ENCODE measurements around the gene GYS2. TPM values are rescaled to one million over a fixed set of nuclear protein-coding genes. Genes with fewer than 3 reads are reported as not detected.

Gene GYS2
- total RNA-seq, 2 donors from 2014 or later, result not detected

DNA sequence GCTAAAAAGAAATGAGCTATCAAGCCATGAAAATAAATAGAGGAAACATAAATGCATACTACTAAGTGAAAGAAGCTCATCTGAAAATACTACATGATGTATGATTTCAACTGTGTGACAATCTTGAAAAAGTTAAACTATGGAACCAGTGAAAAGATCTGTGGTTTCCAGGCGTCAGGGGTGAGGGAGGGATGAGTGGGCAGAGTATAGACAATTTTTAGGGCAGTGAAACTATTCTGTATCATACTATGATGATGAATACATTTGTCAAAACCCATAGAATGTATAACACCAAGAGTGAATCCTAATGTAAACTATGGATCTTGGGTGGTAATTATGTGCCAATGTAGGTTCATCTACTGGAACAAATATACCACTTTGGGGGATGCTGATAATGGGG is 57.2 kb downstream of the GYS2 start:
- TF ChIP-seq, protein P1, sequence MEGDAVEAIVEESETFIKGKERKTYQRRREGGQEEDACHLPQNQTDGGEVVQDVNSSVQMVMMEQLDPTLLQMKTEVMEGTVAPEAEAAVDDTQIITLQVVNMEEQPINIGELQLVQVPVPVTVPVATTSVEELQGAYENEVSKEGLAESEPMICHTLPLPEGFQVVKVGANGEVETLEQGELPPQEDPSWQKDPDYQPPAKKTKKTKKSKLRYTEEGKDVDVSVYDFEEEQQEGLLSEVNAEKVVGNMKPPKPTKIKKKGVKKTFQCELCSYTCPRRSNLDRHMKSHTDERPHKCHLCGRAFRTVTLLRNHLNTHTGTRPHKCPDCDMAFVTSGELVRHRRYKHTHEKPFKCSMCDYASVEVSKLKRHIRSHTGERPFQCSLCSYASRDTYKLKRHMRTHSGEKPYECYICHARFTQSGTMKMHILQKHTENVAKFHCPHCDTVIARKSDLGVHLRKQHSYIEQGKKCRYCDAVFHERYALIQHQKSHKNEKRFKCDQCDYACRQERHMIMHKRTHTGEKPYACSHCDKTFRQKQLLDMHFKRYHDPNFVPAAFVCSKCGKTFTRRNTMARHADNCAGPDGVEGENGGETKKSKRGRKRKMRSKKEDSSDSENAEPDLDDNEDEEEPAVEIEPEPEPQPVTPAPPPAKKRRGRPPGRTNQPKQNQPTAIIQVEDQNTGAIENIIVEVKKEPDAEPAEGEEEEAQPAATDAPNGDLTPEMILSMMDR (IDR thresholded peaks at IDR 0.05), result no peak
- Histone ChIP-seq H3K4me1 (peaks cover 0 to 12% of the 10 kb centered on the region in 2 donors), H3K27ac (no peak overlapping the region), H3K4me3 (no peak overlapping the region), H3K36me3 (no peaks in the 10 kb centered on the region), H3K27me3 (no peaks in the 10 kb centered on the region), H3K9me3 (no peaks in the 10 kb centered on the region)
- DNase-seq (ENCODE audit: low spot score), result no peak

- Histone ChIP-seq H3K4me1 (peaks cover 0 to 5% of the 10 kb centered on the region in 2 donors), H3K9me3 (no peaks in the 10 kb centered on the region), H3K36me3 (no peaks in the 10 kb centered on the region), H3K4me3 (no peak overlapping the region), H3K27me3 (no peaks in the 10 kb centered on the region), H3K27ac (no peak overlapping the region)
- no peak for DNase-seq (ENCODE audit: low spot score)
- TF ChIP-seq, protein P1 (IDR thresholded peaks at IDR 0.05), result no peak
Measured at GRCh38 chr12:21546716-21547115, 57.9 kb downstream of the GYS2 start.

GRCh38 chr12:21545557-21545956 is 59.1 kb downstream of the GYS2 start:
- H3K4me3 ChIP-seq, result no peak overlapping the region
- no peaks in the 10 kb centered on the region for H3K9me3 ChIP-seq
- H3K36me3 ChIP-seq, result no peaks in the 10 kb centered on the region
- TF ChIP-seq, protein P1 (IDR thresholded peaks at IDR 0.05), result no peak
- H3K4me1 ChIP-seq, result no peaks in the 10 kb centered on the region
- no peaks in the 10 kb centered on the region for H3K27me3 ChIP-seq
- no peak overlapping the region for H3K27ac ChIP-seq
- DNase-seq (ENCODE audit: low spot score), result no peak

DNA sequence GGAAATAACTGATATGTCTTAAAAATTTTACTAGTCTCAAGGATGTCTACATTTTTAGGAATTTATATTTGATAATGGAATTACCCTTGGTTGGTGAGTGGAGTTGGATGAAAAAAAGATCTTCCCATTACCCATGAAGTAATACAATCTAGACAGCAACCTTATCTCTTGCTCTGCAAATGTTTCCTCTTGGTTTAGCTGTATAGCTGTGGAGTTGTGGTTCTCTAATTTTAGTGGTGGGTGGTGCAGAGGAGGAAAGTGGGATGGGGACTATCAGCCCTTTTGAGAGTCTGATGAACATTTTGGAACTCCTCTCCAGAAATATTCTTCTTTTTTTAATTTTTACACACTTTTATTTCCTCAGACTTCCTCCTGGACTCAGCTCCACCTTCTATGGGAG is 61.5 kb downstream of the GYS2 start:
- H3K9me3 ChIP-seq, result no peaks in the 10 kb centered on the region
- no peak overlapping the region for H3K4me3 ChIP-seq
- H3K27ac ChIP-seq, result no peak overlapping the region
- no peaks in the 10 kb centered on the region for H3K27me3 ChIP-seq
- no peaks in the 10 kb centered on the region for H3K4me1 ChIP-seq
- no peaks in the 10 kb centered on the region for H3K36me3 ChIP-seq
- TF ChIP-seq, protein P1 (IDR thresholded peaks at IDR 0.05), result no peak
- no peak for DNase-seq (ENCODE audit: low spot score)

DNA sequence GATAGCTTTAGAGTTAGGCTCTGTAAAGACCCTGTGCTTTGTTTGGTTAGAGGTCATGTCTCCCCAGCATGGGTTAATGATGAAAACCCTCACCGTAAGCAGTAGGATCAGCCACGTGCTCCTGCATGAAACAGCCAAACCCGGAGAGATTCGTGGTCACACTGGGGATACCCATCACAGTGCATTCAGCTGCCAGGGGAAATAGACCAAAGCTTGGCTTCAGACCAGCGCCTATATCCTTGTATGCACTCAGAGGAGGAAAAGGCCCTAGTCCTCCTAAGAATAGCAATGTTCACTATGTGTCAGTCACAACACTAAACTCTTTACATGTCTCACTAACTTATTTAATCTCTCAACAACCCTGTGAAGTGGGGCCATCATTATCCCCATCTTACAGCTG is 62.2 kb downstream of the GYS2 start:
- H3K27ac ChIP-seq, result no peak overlapping the region
- TF ChIP-seq, protein P1 (IDR thresholded peaks at IDR 0.05), result no peak
- no peaks in the 10 kb centered on the region for H3K4me1 ChIP-seq
- DNase-seq (ENCODE audit: low spot score), result no peak
- H3K27me3 ChIP-seq, result no peaks in the 10 kb centered on the region
- H3K36me3 ChIP-seq, result no peaks in the 10 kb centered on the region
- no peaks in the 10 kb centered on the region for H3K9me3 ChIP-seq
- no peak overlapping the region for H3K4me3 ChIP-seq

GRCh38 chr12:21541773-21542172 is 62.9 kb downstream of the GYS2 start:
- Histone ChIP-seq H3K4me3 (no peak overlapping the region), H3K27me3 (no peaks in the 10 kb centered on the region), H3K36me3 (no peaks in the 10 kb centered on the region), H3K27ac (no peak overlapping the region), H3K4me1 (no peaks in the 10 kb centered on the region), H3K9me3 (no peaks in the 10 kb centered on the region)
- TF ChIP-seq, protein P1 (IDR thresholded peaks at IDR 0.05), result no peak
- DNase-seq (ENCODE audit: low spot score), result no peak

Measured in right atrium auricular region (tissue), 2 donors.